KBM-7 (cell line): ENCODE measurements around the gene PRPSAP2.
"Not testable (repeated sequence)": the region's sequence is repeated elsewhere in the genome, so short reads cannot be mapped to it uniquely, and the experiment has no call there.

ENCODE experiments used
- DNase-seq: peaks from one replicate; pipeline ENCODE4 v3.0.0-alpha.2; 2015
- in situ Hi-C: fragments of 300-500 bp; cut with MboI; formaldehyde crosslinking; loops from 2 replicates; pipeline ENCODE4 v1.14.3; 2020; ENCODE audit warnings: low sequenced_read_pairs, low pct_unique_long_range_greater_than_20kb, mixed read lengths

PRPSAP2 gene

GRCh38 chr17:18857864-18858566, at the start of gene PRPSAP2:
Gene PRPSAP2, plus strand, starts transcription at chr17:18858131. Its CDS starts 7,703 bp downstream, at chr17:18865834.
- peak; percentile 88 for DNase-seq
- in situ Hi-C loops = no loop called here

- DNase-seq, in situ Hi-C loops: not testable (repeated sequence)
Measured at GRCh38 chr17:18815924-18816323, 42.0 kb upstream of the PRPSAP2 start.

- in situ Hi-C loops = not testable (repeated sequence)
- DNase-seq = peak; percentile 72
Measured at GRCh38 chr17:18816489-18817371, 41.2 kb upstream of the PRPSAP2 start.

- DNase-seq, in situ Hi-C loops: not testable (repeated sequence)
Measured at GRCh38 chr17:18821430-18821829, 36.5 kb upstream of the PRPSAP2 start.

- DNase-seq, in situ Hi-C loops: not testable (repeated sequence)
Measured at GRCh38 chr17:18827613-18828012, 30.3 kb upstream of the PRPSAP2 start.

GRCh38 chr17:18848501-18848900, 9.4 kb upstream of the PRPSAP2 start:
- in situ Hi-C loops = no loop called here
- DNase-seq = no peak

GRCh38 chr17:18850679-18851078, 7.3 kb upstream of the PRPSAP2 start:
- in situ Hi-C loops = no loop called here

GRCh38 chr17:18851201-18851600, 6.7 kb upstream of the PRPSAP2 start:
- in situ Hi-C loops = no loop called here
- no peak for DNase-seq

More at GRCh38 chr17:18850679-18851078, 7.3 kb upstream of the PRPSAP2 start:
- no peak for DNase-seq

- in situ Hi-C loops = no loop called here
- no peak for DNase-seq
Measured at GRCh38 chr17:18854956-18855355, 3.0 kb upstream of the PRPSAP2 start.

GRCh38 chr17:18855831-18856569, 1.9 kb upstream of the PRPSAP2 start:
- in situ Hi-C loops = no loop called here
- peak; percentile 92 for DNase-seq

GRCh38 chr17:18856570-18856915, 1.4 kb upstream of the PRPSAP2 start:
- no peak for DNase-seq
- in situ Hi-C loops = no loop called here

- DNase-seq = no peak
- in situ Hi-C loops = no loop called here
Measured at GRCh38 chr17:18858567-18859245, 775 bp downstream of the PRPSAP2 start.

- DNase-seq = peak; percentile 11
- in situ Hi-C loops = no loop called here
Measured at GRCh38 chr17:18859256-18859655, 1.3 kb downstream of the PRPSAP2 start.

- DNase-seq = no peak
- in situ Hi-C loops = no loop called here
Measured at GRCh38 chr17:18860161-18860972, 2.4 kb downstream of the PRPSAP2 start.

GRCh38 chr17:18862011-18862410, 4.1 kb downstream of the PRPSAP2 start:
- in situ Hi-C loops = no loop called here

GRCh38 chr17:18864996-18865395, 7.1 kb downstream of the PRPSAP2 start:
- in situ Hi-C loops, DNase-seq: not testable (repeated sequence)

More at GRCh38 chr17:18862011-18862410, 4.1 kb downstream of the PRPSAP2 start:
- DNase-seq = no peak

- in situ Hi-C loops = no loop called here
- no peak for DNase-seq
Measured at GRCh38 chr17:18866866-18867813, 9.2 kb downstream of the PRPSAP2 start.
